Measurements from ENCODE around the gene RNF40.
"Not testable (repeated sequence)": the region's sequence is repeated elsewhere in the genome, so short reads cannot be mapped to it uniquely, and the experiment has no call there.

The RNF40 gene

DNA sequence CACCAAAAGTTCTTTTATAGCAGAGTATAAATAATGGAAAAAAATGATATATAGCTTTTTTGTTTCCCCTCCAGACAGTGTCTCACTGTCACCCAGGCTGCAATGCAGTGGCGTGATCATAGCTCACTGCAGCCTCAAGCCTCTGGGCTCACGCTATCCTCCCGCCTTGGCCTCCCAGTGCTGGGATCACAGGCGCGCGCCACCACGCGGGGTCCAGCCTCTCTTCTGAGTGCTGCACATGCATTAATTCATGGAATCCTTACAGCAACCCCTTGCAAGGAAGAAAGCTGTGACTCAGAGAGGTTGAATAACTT, 42.9 kb downstream of the RNF40 start:
- no peak for DNase-seq (ENCODE audit: low read depth, low spot score)
- H3K27ac ChIP-seq, result peak overlapping the region; percentile 85

- peak overlapping the region; percentile 85 for H3K27ac ChIP-seq
- DNase-seq (ENCODE audit: low read depth, low spot score), result no peak
These were observed 43.4 kb downstream of the RNF40 start for GRCh38 chr16:30805370-30806169.

GRCh38 chr16:30808146-30808545, 46.0 kb downstream of the RNF40 start:
- no peak overlapping the region for H3K27ac ChIP-seq
- DNase-seq (ENCODE audit: low read depth, low spot score), result no peak

DNA sequence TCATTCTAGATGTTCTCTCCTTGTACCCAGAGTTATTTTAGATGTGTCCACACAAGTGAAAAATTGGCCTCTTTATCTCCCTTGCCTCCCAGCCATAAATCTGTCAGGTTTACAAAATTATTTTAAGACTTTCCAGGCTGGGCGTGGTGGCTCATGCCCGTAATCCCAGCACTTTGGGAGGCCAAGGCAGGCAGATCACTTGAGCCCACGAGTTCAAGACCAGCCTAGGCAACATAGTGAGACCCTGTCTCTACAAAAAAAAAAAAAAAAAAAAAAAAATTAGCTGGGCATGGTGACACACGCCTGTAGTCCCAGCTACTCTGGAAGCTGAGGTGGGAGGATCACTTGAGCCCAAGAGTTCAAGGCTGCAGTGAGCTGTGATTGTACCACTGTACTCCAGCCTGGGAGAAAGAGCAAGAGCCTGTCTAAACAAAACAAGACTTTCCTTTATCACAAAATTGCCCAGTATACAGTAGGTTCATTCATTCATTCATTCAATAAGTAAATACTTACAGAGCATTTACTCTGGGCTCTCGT, 46.8 kb downstream of the RNF40 start:
- DNase-seq (ENCODE audit: low read depth, low spot score); H3K27ac ChIP-seq: not testable (repeated sequence)

DNA sequence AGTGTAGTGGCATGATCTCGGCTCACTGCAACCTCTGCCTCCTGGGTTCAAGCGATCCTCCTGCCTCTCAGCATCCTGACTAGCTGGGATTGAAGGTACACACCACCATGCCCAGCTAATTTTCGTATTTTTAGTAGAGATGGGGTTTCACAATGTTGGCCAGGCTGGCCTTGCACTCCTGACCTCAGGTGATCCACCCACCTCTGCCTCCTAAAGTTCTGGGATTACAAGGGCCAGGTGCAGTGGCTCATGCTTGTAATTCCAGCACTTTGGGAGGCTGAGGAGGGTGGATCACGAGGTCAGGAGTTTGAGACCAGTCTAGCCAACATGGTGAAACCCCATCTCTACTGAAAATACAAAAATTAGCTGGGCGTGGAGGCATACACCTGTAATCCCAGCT, 47.6 kb downstream of the RNF40 start:
- H3K27ac ChIP-seq; DNase-seq (ENCODE audit: low read depth, low spot score): not testable (repeated sequence)

DNA sequence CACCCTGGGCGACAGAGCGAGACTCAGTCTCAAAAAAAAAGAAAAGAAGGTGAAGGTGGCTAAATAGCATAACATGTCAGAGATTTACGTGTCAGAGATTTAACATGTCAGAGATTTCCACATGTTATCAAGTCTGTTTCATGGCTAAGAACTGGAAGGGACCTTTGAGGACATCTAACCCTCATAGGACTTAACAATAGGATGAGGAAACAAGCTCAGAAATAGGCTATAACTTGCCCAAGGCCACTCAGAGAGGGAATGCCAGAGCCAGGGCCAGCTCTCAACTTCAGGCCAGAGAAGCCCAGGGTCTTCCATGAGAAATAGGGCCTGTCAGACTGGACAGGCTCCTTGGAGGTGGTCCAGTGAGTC, 51.7 kb downstream of the RNF40 start:
- H3K27ac ChIP-seq, result peak overlapping the region; percentile 37
- no peak for DNase-seq (ENCODE audit: low read depth, low spot score)

GRCh38 chr16:30816769-30817168, 54.6 kb downstream of the RNF40 start:
- no peak overlapping the region for H3K27ac ChIP-seq
- no peak for DNase-seq (ENCODE audit: low read depth, low spot score)

DNA sequence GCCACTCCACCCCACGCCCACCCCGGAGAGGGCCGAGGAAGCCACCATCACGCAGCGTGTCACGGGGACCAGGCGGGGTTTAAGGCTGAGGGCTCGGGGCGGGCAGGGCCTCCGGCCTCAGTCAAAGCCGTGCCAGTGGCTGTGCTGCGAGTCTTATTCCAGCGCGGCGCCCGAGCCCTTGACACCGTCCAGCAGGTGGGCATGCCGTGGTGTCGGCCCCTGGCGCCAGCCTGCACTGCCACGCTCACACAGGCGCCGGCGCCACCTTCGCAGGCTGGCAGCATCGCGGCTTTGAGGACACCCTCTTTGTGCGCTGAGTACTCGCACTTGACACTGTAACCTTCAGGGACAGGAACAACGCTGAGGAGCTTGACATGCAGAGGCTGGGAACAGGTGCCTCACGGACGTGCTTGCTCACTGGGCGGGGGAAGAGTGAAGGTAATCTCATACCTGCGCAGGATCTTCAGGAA, 58.9 kb downstream of the RNF40 start:
- DNase-seq (ENCODE audit: low read depth, low spot score), result no peak
- no peak overlapping the region for H3K27ac ChIP-seq

DNA sequence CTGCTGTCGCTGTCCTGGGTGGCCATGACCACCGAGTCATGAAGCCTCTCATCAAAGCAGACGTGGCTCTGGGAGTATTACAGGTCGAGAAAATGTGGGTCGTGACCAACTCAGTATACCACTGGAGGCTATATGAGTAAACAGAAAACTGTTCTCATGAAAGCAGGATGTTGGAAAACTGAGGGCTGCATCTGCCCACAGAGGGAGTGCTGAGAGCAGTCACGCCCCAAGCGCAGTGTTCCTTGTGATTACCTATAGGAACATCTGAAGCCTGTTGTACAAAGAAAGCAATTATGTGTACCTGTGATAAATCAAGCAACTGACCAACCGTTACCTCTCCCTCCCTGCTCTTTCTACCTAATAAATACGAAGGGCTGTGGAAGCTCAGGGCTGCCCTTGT, 59.3 kb downstream of the RNF40 start:
- H3K27ac ChIP-seq; DNase-seq (ENCODE audit: low read depth, low spot score): not testable (repeated sequence)

DNA sequence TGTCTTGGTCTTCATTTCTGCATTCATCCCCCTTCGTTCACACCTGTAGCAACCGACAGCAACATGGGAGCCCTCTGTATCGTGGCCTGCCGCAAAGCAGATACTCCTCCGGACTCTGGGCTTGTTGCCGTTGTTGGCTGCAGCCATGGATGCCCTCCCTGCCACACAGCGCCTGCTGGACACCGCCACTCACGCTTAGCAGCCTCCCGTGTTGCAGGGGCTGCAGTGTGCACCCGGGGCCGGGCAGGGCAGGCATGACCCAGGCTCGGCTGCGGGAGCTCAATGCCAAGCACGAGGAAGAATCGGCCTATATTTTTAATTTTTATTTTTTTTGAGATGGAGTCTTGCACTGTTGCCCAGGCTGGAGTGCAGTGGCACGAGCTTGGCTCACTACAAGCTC, 59.8 kb downstream of the RNF40 start:
- H3K27ac ChIP-seq, result no peak overlapping the region
- DNase-seq (ENCODE audit: low read depth, low spot score), result no peak

Data from epithelial cell of prostate (primary cell).